Stomach (tissue), 9 donors: ENCODE results near the gene GRAMD1A. TPM values are rescaled to one million over a fixed set of nuclear protein-coding genes. Genes with fewer than 3 reads are reported as not detected.
"Not testable (repeated sequence)": the region's sequence is repeated elsewhere in the genome, so short reads cannot be mapped to it uniquely, and the experiment has no call there.

Experiments used
- DNase-seq, 2 donors: peaks; one replicate each; pipeline versions ENCODE4 v3.0.0 to v3.0.0-alpha.2; 2013 to 2019
- H3K27ac ChIP-seq, 5 donors: fragments of 200-600 bp in 4 of 5; sonication (generic) in 4 of 5; one replicate each; pipeline ENCODE4 v1.5.1; 2013 to 2019; ENCODE audit warnings: mild to moderate bottlenecking in 1 of 5, moderate library complexity in 1 of 5
- H3K27me3 ChIP-seq, 3 donors: fragments of 200-600 bp; sonication (generic); one replicate each; pipeline ENCODE4 v1.5.1; 2017 to 2019; ENCODE audit warnings: mixed run types in 1 of 3
- H3K36me3 ChIP-seq, 4 donors: fragments of 200-600 bp; sonication (generic); 1 replicate in 3 of 4; 2 replicates in 1 of 4; pipeline ENCODE4 v1.5.1; 2016 to 2019
- H3K4me1 ChIP-seq, 4 donors: fragments of 200-600 bp; sonication (generic); one replicate each; pipeline ENCODE4 v1.5.1; 2016 to 2019
- H3K4me3 ChIP-seq, 4 donors: fragments of 200-600 bp; sonication (generic) in 3 of 4; one replicate each; pipeline ENCODE4 v1.5.1; 2016 to 2019; ENCODE audit warnings: mild to moderate bottlenecking in 1 of 4
- H3K9me3 ChIP-seq, 4 donors: fragments of 200-600 bp; sonication (generic); one replicate each; pipeline ENCODE4 v1.5.1; 2016 to 2019
- EP300 ChIP-seq: sonication (generic); formaldehyde crosslinking; IDR thresholded peaks from one replicate; pipeline ENCODE4 v1.6.1; 2017; ENCODE audit warnings: antibody characterized with exemption
- POLR2A ChIP-seq, 4 donors: fragments of 450-650 bp; IDR thresholded peaks; one replicate each; pipeline ENCODE4 v1.6.1; 2016; ENCODE audit warnings: antibody characterized with exemption in 4 of 4, control low read depth in 2 of 4, mild to moderate bottlenecking in 1 of 4, moderate library complexity in 1 of 4
- POLR2AphosphoS5 ChIP-seq, 3 donors: sonication (generic); formaldehyde crosslinking; IDR thresholded peaks; one replicate each; pipeline ENCODE4 v1.6.1; 2016; ENCODE audit warnings: antibody characterized with exemption in 3 of 3
- WGBS, 5 donors: extraction: QIAGEN DNeasy Blood & Tissue Kit in 3 of 5; methylation state at CpG; one replicate each; pipeline versions ENCODE4 v1.1.5 to v1.1.7; 2013 to 2018; 5-methylcytosine and 5-hydroxymethylcytosine counted together
- intact Hi-C: fragments of 100-400 bp; cut with DNase I; formaldehyde crosslinking; loops from one replicate; pipeline ENCODE4 v1.15.1; 2023; ENCODE audit warnings: low total_unique reads
- polyA plus RNA-seq, 3 donors: library from polyadenylated mRNA; stranded (reverse); fragments of 200-250 nt; gene quantifications; one replicate each; pipeline ENCODE4 v1.2.3, GENCODE V29; 2013
- total RNA-seq, 5 donors: library from RNA; depleted of rRNA; stranded (reverse); fragments of >200 nt; gene quantifications; one replicate each; pipeline versions ENCODE4 v1.1.0 to v1.2.3, GENCODE V29; 2014 to 2016
- TF ChIP-seq, protein P1 (sequence below), 7 experiments: fragments of 450-650 bp in 4 of 7; fragments of 200-600 bp in 3 of 7; sonication (generic) in 3 of 7; IDR thresholded peaks; one replicate each; pipeline ENCODE4 v1.5.1; 2016 to 2019; ENCODE audit warnings: antibody characterized with exemption in 7 of 7, control low read depth in 2 of 7, mild to moderate bottlenecking in 1 of 7
- donor health status: healthy with polysubstance abuse.
- donor health status: Bipolar disorder and iron deficiency.
- donor health status: healthy.

GRAMD1A gene
- total and polyA plus RNA-seq, 8 donors, result 29.8 to 74.1 (median 45.1) TPM

DNA sequence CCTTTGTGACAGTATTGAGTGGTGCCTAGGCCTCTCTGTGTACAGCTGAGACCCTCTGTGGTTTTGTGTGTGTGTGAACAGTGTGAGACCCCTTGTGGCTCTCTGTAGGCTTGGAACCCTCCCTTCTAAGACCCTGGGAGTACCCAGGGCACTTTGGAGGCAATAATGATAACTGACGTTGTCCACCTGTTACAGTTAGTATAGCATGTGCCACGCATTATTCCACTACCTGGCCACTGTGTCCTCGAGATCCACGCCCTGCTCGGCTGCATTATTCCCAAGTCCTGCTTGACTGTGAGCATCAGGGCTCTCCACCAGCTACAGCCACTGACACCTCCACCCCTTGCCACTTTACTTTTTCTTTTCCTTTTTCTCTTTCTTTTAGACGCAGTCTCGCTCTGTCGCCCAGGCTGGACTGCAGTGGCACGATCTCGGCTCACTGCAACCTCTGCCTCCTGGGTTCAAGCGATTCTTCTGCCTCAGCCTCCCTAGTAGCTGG lies 2.0 kb downstream of the GRAMD1A start:
- TF ChIP-seq, protein P1, sequence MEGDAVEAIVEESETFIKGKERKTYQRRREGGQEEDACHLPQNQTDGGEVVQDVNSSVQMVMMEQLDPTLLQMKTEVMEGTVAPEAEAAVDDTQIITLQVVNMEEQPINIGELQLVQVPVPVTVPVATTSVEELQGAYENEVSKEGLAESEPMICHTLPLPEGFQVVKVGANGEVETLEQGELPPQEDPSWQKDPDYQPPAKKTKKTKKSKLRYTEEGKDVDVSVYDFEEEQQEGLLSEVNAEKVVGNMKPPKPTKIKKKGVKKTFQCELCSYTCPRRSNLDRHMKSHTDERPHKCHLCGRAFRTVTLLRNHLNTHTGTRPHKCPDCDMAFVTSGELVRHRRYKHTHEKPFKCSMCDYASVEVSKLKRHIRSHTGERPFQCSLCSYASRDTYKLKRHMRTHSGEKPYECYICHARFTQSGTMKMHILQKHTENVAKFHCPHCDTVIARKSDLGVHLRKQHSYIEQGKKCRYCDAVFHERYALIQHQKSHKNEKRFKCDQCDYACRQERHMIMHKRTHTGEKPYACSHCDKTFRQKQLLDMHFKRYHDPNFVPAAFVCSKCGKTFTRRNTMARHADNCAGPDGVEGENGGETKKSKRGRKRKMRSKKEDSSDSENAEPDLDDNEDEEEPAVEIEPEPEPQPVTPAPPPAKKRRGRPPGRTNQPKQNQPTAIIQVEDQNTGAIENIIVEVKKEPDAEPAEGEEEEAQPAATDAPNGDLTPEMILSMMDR (IDR thresholded peaks at IDR 0.05), result no peak
- no peak for TF ChIP-seq EP300
- TF ChIP-seq POLR2A (IDR thresholded peaks at IDR 0.05), result no peak
- TF ChIP-seq POLR2AphosphoS5 (IDR thresholded peaks at IDR 0.05), result no peak
- H3K4me3 ChIP-seq, result peak overlapping the region in 2 of 4 donors; percentile 90 to 92
- no peak for DNase-seq
- no peaks in the 10 kb centered on the region for H3K27me3 ChIP-seq
- WGBS, 5 donors, result 80 to 86% (median 84%) methylated on average over 11 of the region's 11 CpGs
- no peaks in the 10 kb centered on the region for H3K9me3 ChIP-seq
- intact Hi-C loops, result no loop called here
- peaks cover 62 to 94% (median 82%) of the 10 kb centered on the region in 4 donors for H3K4me1 ChIP-seq
- H3K27ac ChIP-seq, result peak overlapping the region in 3 of 5 donors; percentile 98 to 99 (median 99)
- peaks cover 0 to 24% (median 11%) of the 10 kb centered on the region in 4 donors for H3K36me3 ChIP-seq

DNA sequence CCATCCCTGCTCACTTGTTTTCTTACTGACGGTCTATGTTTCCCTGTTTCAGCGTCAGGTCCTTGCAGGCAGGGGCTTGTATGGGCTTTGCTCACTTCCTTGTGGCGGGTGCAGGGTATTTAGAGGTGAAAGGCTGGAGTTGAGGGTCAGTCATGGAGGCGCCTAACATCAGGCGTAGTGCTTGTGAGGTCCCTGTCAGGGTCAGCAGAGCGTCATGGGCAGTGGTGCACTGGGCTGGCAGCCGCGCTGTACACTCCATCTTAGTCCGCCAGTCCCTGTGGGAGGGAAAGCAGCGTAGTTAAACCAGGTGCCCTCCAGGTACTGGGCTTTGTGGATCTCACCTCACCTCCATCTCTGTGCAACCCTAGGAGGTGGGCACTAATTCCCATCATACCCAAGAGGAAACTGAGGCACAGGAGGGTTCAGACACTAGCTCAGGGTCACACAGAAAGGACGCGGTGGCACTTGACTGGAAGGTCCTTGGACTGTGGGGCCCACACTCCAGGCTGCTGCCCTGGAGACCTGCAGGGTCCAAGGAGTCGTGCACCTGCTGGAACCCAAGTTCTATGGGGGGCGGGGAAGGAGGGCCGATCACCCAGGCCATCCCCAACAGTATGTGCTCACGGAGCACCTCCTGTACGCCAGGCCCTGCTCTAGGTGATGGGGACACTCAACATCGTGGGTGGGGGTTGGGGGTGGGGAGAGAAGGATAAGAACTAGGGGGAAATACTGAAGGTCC lies 4.6 kb downstream of the GRAMD1A start:
- H3K9me3 ChIP-seq, result no peaks in the 10 kb centered on the region
- peaks cover 52 to 80% (median 72%) of the 10 kb centered on the region in 4 donors for H3K4me1 ChIP-seq
- no peak for TF ChIP-seq POLR2AphosphoS5 (IDR thresholded peaks at IDR 0.05)
- TF ChIP-seq, protein P1 (IDR thresholded peaks at IDR 0.05), result no peak
- TF ChIP-seq EP300, result no peak
- no peak for TF ChIP-seq POLR2A (IDR thresholded peaks at IDR 0.05)
- H3K4me3 ChIP-seq, result no peak overlapping the region
- no peaks in the 10 kb centered on the region for H3K27me3 ChIP-seq
- no peak for DNase-seq
- peak overlapping the region; percentile 6 to 99 (median 59) for H3K27ac ChIP-seq
- H3K36me3 ChIP-seq, result peaks cover 8 to 35% (median 20%) of the 10 kb centered on the region in 4 donors
- WGBS, 5 donors, result 78 to 95% (median 87%) methylated on average over 11 to 18 of the region's 18 CpGs
- intact Hi-C loops, result no loop called here

DNA sequence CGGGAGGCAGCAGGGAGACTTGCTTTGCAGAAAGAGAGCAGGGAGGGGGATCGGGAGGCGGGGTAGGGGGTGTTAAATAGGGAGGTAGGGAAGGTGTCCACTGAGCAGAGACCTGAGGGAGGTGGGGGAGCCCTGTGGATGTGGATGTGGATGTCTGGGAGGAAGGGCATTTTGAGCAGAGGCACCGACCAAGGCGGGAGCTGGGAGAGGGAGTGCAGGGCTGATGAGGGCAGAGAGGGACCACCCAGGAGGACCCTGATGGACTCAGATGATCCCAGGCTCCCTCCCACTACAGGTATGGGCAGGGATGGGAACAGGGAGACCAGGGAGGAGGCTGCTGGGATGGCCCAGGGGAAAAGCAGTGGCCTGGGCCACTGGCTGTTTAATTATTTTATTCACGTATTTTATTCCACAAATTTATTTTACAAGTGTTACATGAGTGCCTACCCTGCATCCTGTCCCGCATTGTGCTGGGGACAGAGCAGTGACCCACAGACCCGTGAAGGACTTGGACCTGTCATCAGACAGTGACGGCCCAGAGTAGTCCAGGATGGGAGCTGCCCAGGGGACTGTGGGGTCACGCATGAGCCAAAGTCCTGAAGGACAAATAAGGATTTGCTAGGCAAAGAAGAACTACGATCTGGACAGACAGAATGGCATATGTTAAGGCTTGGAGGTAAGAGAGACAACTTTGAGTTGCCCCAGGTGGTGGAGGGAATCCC lies 5.3 kb downstream of the GRAMD1A start:
- intact Hi-C loops, result no loop called here
- WGBS, 5 donors, result 75 to 87% (median 81%) methylated on average over 10 to 11 of the region's 11 CpGs
- H3K27me3 ChIP-seq, result no peaks in the 10 kb centered on the region
- no peak for TF ChIP-seq EP300
- no peak for TF ChIP-seq POLR2AphosphoS5 (IDR thresholded peaks at IDR 0.05)
- TF ChIP-seq POLR2A (IDR thresholded peaks at IDR 0.05), result no peak
- TF ChIP-seq, protein P1 (IDR thresholded peaks at IDR 0.05), result no peak
- peak overlapping the region; percentile 44 to 99 (median 59) for H3K27ac ChIP-seq
- H3K36me3 ChIP-seq, result peaks cover 15 to 42% (median 27%) of the 10 kb centered on the region in 4 donors
- no peak for DNase-seq
- H3K4me3 ChIP-seq, result no peak overlapping the region
- no peaks in the 10 kb centered on the region for H3K9me3 ChIP-seq
- H3K4me1 ChIP-seq, result peaks cover 50 to 83% (median 68%) of the 10 kb centered on the region in 4 donors

DNA sequence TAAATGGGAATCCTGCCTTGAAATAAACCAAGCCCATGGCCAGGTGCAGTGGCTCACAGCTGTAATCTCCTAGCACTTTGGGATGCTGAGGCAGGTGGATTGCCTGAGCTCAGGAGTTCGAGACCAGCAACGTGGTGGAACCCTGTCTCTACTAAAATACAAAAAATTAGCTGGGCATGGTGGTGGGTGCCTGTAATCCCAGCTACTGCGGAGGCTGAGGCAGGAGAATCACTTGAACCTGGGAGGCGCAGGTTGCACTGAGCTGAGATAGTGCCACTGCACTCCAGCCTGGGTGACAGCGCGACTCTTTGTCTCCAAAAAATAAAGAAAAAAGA lies 5.9 kb downstream of the GRAMD1A start:
- H3K4me3 ChIP-seq, H3K9me3 ChIP-seq, DNase-seq, H3K27me3 ChIP-seq, intact Hi-C loops: not testable (repeated sequence)
- H3K27ac ChIP-seq, result peak overlapping the region; percentile 44 to 99 (median 59)
- H3K36me3 ChIP-seq, result peaks cover 17 to 48% (median 33%) of the 10 kb centered on the region in 4 donors
- peaks cover 50 to 83% (median 64%) of the 10 kb centered on the region in 4 donors for H3K4me1 ChIP-seq
- 33 to 60% (median 47%) methylated on average over 5 to 6 of the region's 6 CpGs for WGBS, 5 donors
